Trophoblast cell (in vitro differentiated cells and primary cell): ENCODE results near the gene SMARCB1.

ENCODE experiments used
- DNase-seq, 2 donors: peaks; one replicate each; pipeline ENCODE4 v3.0.0-alpha.2; 2016
- H2AFZ ChIP-seq: 2 replicates; pipeline ENCODE4 v1.6.1; 2013; ENCODE audit warnings: low read length, moderate library complexity, mild to moderate bottlenecking; ENCODE audit not compliant: insufficient read depth, poor library complexity
- H2AK5ac ChIP-seq: 2 replicates; pipeline ENCODE4 v1.6.1; 2013; ENCODE audit warnings: mild to moderate bottlenecking, low read length
- H2BK120ac ChIP-seq: 2 replicates; pipeline ENCODE4 v1.6.1; 2013; ENCODE audit warnings: low read length, mild to moderate bottlenecking, moderate library complexity; ENCODE audit not compliant: insufficient read depth, poor library complexity
- H2BK12ac ChIP-seq: 2 replicates; pipeline ENCODE4 v1.6.1; 2013; ENCODE audit warnings: mild to moderate bottlenecking, low read length, moderate library complexity
- H2BK5ac ChIP-seq: 2 replicates; pipeline ENCODE4 v1.6.1; 2013; ENCODE audit warnings: low read length, low read depth, moderate library complexity, mild to moderate bottlenecking; ENCODE audit not compliant: poor library complexity
- H3K14ac ChIP-seq: 2 replicates; pipeline ENCODE4 v1.6.1; 2013; ENCODE audit warnings: mild to moderate bottlenecking, low read length
- H3K18ac ChIP-seq: 2 replicates; pipeline ENCODE4 v1.6.1; 2013; ENCODE audit warnings: mild to moderate bottlenecking, low read length
- H3K23ac ChIP-seq: 2 replicates; pipeline ENCODE4 v1.6.1; 2013; ENCODE audit warnings: low read length
- H3K27ac ChIP-seq: 2 replicates; pipeline ENCODE4 v1.5.1; 2013; ENCODE audit warnings: low read depth, mild to moderate bottlenecking, inconsistent platforms, low read length, moderate library complexity
- H3K27me3 ChIP-seq: 2 replicates; pipeline ENCODE4 v1.6.1; 2013; ENCODE audit warnings: inconsistent platforms, mild to moderate bottlenecking, low read length, moderate library complexity; ENCODE audit not compliant: insufficient read depth
- H3K36me3 ChIP-seq, 2 experiments: 1 replicate in 1 of 2; 2 replicates in 1 of 2; pipeline ENCODE4 v1.6.1; 2013; ENCODE audit warnings: low read length in 2 of 2, mild to moderate bottlenecking in 2 of 2, moderate library complexity in 1 of 2; ENCODE audit not compliant: insufficient read depth in 2 of 2, control insufficient read depth in 1 of 2
- H3K4ac ChIP-seq: 2 replicates; pipeline ENCODE4 v1.6.1; 2013; ENCODE audit warnings: low read depth, mild to moderate bottlenecking, low read length, moderate library complexity
- H3K4me1 ChIP-seq, 2 experiments: 1 replicate in 1 of 2; 2 replicates in 1 of 2; pipeline ENCODE4 v1.6.1; 2013; ENCODE audit warnings: low read length in 2 of 2, mild to moderate bottlenecking in 2 of 2, moderate library complexity in 1 of 2; ENCODE audit not compliant: insufficient read depth in 2 of 2, control insufficient read depth in 1 of 2
- H3K4me2 ChIP-seq: 2 replicates; pipeline ENCODE4 v1.6.1; 2013; ENCODE audit warnings: inconsistent platforms, mild to moderate bottlenecking, low read length, moderate library complexity
- H3K4me3 ChIP-seq: 2 replicates; pipeline ENCODE4 v1.5.1; 2013; ENCODE audit warnings: mild to moderate bottlenecking, low read depth, low read length, inconsistent platforms
- H3K79me1 ChIP-seq: one replicate; pipeline ENCODE4 v1.6.1; 2013; ENCODE audit warnings: low read length
- H3K79me2 ChIP-seq: 2 replicates; pipeline ENCODE4 v1.6.1; 2013; ENCODE audit warnings: low read length, mild to moderate bottlenecking; ENCODE audit not compliant: control insufficient read depth, insufficient read depth, poor library complexity
- H3K9ac ChIP-seq: 2 replicates; pipeline ENCODE4 v1.6.1; 2013; ENCODE audit warnings: mild to moderate bottlenecking, low read length
- H3K9me3 ChIP-seq: 2 replicates; pipeline ENCODE4 v1.6.1; 2013; ENCODE audit warnings: low read depth, mild to moderate bottlenecking, control low read depth, inconsistent platforms, low read length; ENCODE audit not compliant: insufficient read depth
- H4K12ac ChIP-seq: 2 replicates; pipeline ENCODE4 v1.6.1; 2013; ENCODE audit warnings: low read depth, mild to moderate bottlenecking, low read length, moderate library complexity
- H4K8ac ChIP-seq: 2 replicates; pipeline ENCODE4 v1.6.1; 2013; ENCODE audit warnings: low read depth, mild to moderate bottlenecking, low read length, moderate library complexity
- H4K91ac ChIP-seq: one replicate; pipeline ENCODE4 v1.6.1; 2013; ENCODE audit warnings: low read depth, mild to moderate bottlenecking, low read length, moderate library complexity
- WGBS: extraction: QIAGEN DNeasy Blood & Tissue Kit; methylation state at CpG from one replicate; pipeline ENCODE4 v1.1.7; 2013; ENCODE audit warnings: missing lambda C conversion rate; ENCODE audit not compliant: insufficient read length, insufficient coverage; ENCODE audit errors: extremely low coverage; 5-methylcytosine and 5-hydroxymethylcytosine counted together

The SMARCB1 gene

DNA sequence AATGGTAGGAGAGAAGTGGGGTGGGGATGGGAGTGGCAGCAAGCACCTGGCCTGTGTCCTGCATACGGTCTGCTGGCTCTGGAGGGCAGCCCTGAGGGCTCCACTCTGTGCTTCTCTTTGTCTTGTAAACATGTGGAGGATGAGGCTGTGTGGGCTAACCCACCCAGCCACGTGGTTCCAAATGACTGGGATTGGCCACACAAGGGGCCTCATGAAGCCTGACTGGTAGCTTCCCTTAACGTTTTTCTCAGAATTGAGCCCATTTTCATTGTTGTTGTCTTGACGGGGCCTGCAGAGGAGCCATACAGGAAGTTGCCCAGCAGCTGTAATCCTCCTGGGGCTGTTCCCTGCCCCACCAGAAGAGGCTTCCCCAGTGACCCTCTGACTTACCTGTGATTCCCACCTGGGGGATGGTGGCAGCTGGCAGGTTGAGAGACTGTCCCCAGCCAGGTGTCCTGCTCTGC is 34.0 kb downstream of the SMARCB1 start:
- no peaks in the 10 kb centered on the region for H3K79me2 ChIP-seq
- no peaks in the 10 kb centered on the region for H3K27me3 ChIP-seq
- no peak overlapping the region for H3K27ac ChIP-seq
- peaks cover 9 to 14% of the 10 kb centered on the region in 2 experiments for H3K4me1 ChIP-seq
- H3K79me1 ChIP-seq, result peaks cover 5% of the 10 kb centered on the region
- H2BK120ac ChIP-seq, result no peak overlapping the region
- H3K4me2 ChIP-seq, result no peak overlapping the region
- H2BK5ac ChIP-seq, result no peak overlapping the region
- no peak overlapping the region for H3K4ac ChIP-seq
- H3K18ac ChIP-seq, result no peak overlapping the region
- H3K9ac ChIP-seq, result no peak overlapping the region
- H4K12ac ChIP-seq, result no peak overlapping the region
- H2BK12ac ChIP-seq, result no peak overlapping the region
- H4K91ac ChIP-seq, result no peak overlapping the region
- H3K23ac ChIP-seq, result no peak overlapping the region
- peaks cover 73 to 75% of the 10 kb centered on the region in 2 experiments for H3K36me3 ChIP-seq
- peak; percentile 87 to 91 for DNase-seq
- WGBS, result no CpG with 5 or more reads among the region's 4 CpGs
- no peak overlapping the region for H4K8ac ChIP-seq
- H3K9me3 ChIP-seq, result peaks cover 3% of the 10 kb centered on the region
- H3K4me3 ChIP-seq, result no peak overlapping the region
- H2AK5ac ChIP-seq, result no peak overlapping the region
- no peak overlapping the region for H2AFZ ChIP-seq
- no peak overlapping the region for H3K14ac ChIP-seq

GRCh38 chr22:23822101-23822671 is 35.4 kb downstream of the SMARCB1 start:
- Histone ChIP-seq H3K4me2 (no peak overlapping the region), H4K12ac (no peak overlapping the region), H3K14ac (no peak overlapping the region), H2AFZ (no peak overlapping the region), H3K27ac (no peak overlapping the region), H3K27me3 (no peaks in the 10 kb centered on the region), H3K9ac (no peak overlapping the region), H3K79me1 (peaks cover 13% of the 10 kb centered on the region), H3K36me3 (peaks cover 73 to 76% of the 10 kb centered on the region in 2 experiments), H3K18ac (no peak overlapping the region), H3K9me3 (peaks cover 3% of the 10 kb centered on the region), H2BK12ac (no peak overlapping the region), H3K23ac (no peak overlapping the region), H3K4me1 (peaks cover 14% of the 10 kb centered on the region in 2 experiments), H2BK120ac (no peak overlapping the region), H2BK5ac (no peak overlapping the region), H4K8ac (no peak overlapping the region), H4K91ac (no peak overlapping the region), H3K79me2 (no peaks in the 10 kb centered on the region), H3K4ac (no peak overlapping the region), H3K4me3 (no peak overlapping the region), H2AK5ac (no peak overlapping the region)
- no CpG with 5 or more reads among the region's 6 CpGs for WGBS
- peak; percentile 91 to 93 for DNase-seq

- H3K27me3 ChIP-seq, result no peaks in the 10 kb centered on the region
- no peak overlapping the region for H3K4me2 ChIP-seq
These were observed 36.6 kb downstream of the SMARCB1 start for GRCh38 chr22:23823331-23823791.

GRCh38 chr22:23824476-23825245 is 37.9 kb downstream of the SMARCB1 start:
- Histone ChIP-seq H3K27me3 (no peaks in the 10 kb centered on the region), H3K14ac (no peak overlapping the region), H2BK5ac (no peak overlapping the region), H3K4me3 (no peak overlapping the region), H4K12ac (no peak overlapping the region), H3K23ac (no peak overlapping the region), H2AFZ (no peak overlapping the region), H3K9ac (no peak overlapping the region), H4K8ac (no peak overlapping the region), H3K4me2 (no peak overlapping the region), H2BK12ac (no peak overlapping the region), H3K36me3 (peaks cover 79 to 82% of the 10 kb centered on the region in 2 experiments), H3K79me2 (no peaks in the 10 kb centered on the region), H3K4ac (no peak overlapping the region), H3K27ac (no peak overlapping the region), H3K4me1 (peaks cover 14% of the 10 kb centered on the region in 2 experiments), H3K18ac (no peak overlapping the region), H2AK5ac (no peak overlapping the region), H3K79me1 (peaks cover 13% of the 10 kb centered on the region), H2BK120ac (no peak overlapping the region), H3K9me3 (peaks cover 6% of the 10 kb centered on the region), H4K91ac (peak overlapping the region; percentile 37)
- WGBS, result no CpG with 5 or more reads among the region's 13 CpGs
- DNase-seq, result peak; percentile 41 to 58

More at GRCh38 chr22:23823331-23823791, 36.6 kb downstream of the SMARCB1 start:
- no peak overlapping the region for H3K4ac ChIP-seq
- H4K8ac ChIP-seq, result no peak overlapping the region
- H3K18ac ChIP-seq, result no peak overlapping the region
- DNase-seq, result peak; percentile 93 to 95
- H3K4me1 ChIP-seq, result peaks cover 14% of the 10 kb centered on the region in 2 experiments
- no peak overlapping the region for H4K91ac ChIP-seq
- H3K9me3 ChIP-seq, result peaks cover 3% of the 10 kb centered on the region
- no peak overlapping the region for H3K4me3 ChIP-seq
- H2AK5ac ChIP-seq, result no peak overlapping the region
- H3K79me2 ChIP-seq, result no peaks in the 10 kb centered on the region
- H2BK120ac ChIP-seq, result no peak overlapping the region
- H2AFZ ChIP-seq, result no peak overlapping the region
- no peak overlapping the region for H3K14ac ChIP-seq
- no peak overlapping the region for H2BK5ac ChIP-seq
- peaks cover 73 to 76% of the 10 kb centered on the region in 2 experiments for H3K36me3 ChIP-seq
- WGBS, result no CpG with 5 or more reads among the region's 14 CpGs
- peaks cover 13% of the 10 kb centered on the region for H3K79me1 ChIP-seq
- no peak overlapping the region for H3K23ac ChIP-seq
- no peak overlapping the region for H2BK12ac ChIP-seq
- no peak overlapping the region for H3K27ac ChIP-seq
- no peak overlapping the region for H4K12ac ChIP-seq
- no peak overlapping the region for H3K9ac ChIP-seq
